NB4 (cell line): ENCODE measurements around the gene XDH.

ENCODE experiments used
- MYC ChIP-seq: IDR thresholded peaks from 2 replicates; pipeline ENCODE4 v1.6.1; 2011; ENCODE audit warnings: low read depth, low read length
- TF ChIP-seq, protein P1 (sequence below): IDR thresholded peaks from one replicate; pipeline ENCODE4 v1.5.1; 2012; ENCODE audit warnings: low read depth, low read length

- TF ChIP-seq, protein P1, sequence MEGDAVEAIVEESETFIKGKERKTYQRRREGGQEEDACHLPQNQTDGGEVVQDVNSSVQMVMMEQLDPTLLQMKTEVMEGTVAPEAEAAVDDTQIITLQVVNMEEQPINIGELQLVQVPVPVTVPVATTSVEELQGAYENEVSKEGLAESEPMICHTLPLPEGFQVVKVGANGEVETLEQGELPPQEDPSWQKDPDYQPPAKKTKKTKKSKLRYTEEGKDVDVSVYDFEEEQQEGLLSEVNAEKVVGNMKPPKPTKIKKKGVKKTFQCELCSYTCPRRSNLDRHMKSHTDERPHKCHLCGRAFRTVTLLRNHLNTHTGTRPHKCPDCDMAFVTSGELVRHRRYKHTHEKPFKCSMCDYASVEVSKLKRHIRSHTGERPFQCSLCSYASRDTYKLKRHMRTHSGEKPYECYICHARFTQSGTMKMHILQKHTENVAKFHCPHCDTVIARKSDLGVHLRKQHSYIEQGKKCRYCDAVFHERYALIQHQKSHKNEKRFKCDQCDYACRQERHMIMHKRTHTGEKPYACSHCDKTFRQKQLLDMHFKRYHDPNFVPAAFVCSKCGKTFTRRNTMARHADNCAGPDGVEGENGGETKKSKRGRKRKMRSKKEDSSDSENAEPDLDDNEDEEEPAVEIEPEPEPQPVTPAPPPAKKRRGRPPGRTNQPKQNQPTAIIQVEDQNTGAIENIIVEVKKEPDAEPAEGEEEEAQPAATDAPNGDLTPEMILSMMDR = no peak
- no peak for TF ChIP-seq MYC
Observed at GRCh38 chr2:31406593-31407385, 7.8 kb downstream of the XDH start.
